Urothelium cell line (cell line): ENCODE measurements around the gene TTLL3.
"Not testable (repeated sequence)": the region's sequence is repeated elsewhere in the genome, so short reads cannot be mapped to it uniquely, and the experiment has no call there.

Source experiments
- DNase-seq: peaks from one replicate; pipeline ENCODE4 v3.0.0; 2011; ENCODE audit warnings: low spot score, mixed read lengths
- FAIRE-seq: peaks from 2 replicates; lab custom pipeline; 2011; peaks lifted over from hg19 to GRCh38; lab: Jason Lieb, UNC

The TTLL3 gene

DNA sequence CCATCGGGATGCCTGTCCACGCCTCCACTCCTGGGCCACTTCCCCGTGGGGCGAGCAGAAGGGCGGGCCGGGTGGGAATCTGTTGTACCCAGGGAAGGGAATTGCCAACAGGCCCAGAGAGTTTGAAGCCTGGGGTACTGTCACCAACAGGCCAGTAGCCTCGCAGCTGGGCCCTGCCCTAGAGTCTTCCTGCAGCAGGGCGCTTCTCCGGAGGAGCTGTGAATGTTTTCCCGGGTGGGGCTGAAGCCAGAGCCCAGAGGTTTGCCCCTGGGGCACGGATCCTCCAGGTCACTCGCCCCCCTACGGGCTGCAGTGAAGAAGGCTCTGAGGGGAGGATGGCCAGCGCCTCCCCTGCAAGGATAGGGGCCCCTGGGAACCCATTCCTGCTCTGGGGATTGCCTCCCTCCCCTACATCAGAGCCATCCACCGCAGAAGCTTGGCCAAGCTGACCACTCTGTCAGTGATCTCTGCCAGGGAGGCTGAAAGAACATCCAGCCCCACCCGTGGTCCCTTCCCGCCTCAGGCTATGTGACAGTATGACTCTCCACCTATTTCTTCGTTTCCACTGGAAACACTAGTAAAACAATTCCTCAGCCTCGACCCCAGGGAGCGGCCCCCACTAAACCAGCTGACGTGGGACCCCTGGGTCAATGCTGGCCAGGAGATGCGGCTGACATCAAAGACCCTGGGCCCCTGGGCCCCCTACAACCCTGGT lies 53.2 kb downstream of the TTLL3 start:
- DNase-seq: no peak
- FAIRE-seq: no peak

DNA sequence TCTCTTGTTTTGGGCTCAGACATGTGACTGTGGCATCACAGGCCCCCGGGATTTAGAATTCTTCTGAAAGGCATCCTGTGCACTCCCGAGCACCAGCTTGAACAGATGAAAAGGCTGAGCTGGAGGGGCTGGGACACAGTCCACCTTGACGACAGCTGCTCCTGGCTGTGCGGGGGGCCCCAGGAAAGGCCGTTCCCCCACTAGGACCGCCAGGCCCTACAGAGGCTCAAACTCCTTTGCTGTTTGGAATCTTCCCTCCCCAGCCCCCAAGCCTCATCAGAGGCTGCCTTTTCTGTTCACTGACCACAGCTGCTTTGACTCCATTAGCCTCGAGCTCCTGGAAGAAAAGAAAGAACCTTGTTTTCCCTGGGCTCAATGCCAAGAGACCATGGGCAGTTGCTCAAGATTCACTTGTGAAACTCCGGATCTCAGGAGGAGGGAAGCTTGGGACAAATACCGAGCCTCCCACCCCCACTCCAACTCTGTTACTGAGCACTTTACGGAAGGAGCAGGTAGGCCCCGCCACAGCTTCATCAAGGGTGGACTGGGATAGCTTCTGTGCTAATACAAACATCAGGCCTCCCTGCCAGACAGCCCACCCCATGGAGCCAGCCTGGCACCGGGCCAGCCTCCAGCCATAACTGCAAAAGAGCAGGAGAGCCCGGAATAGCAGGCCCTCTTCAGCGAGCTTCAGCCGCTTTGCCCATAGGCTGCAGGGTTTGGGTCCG lies 54.3 kb downstream of the TTLL3 start:
- FAIRE-seq (no peak), DNase-seq (peak; percentile 36)

DNA sequence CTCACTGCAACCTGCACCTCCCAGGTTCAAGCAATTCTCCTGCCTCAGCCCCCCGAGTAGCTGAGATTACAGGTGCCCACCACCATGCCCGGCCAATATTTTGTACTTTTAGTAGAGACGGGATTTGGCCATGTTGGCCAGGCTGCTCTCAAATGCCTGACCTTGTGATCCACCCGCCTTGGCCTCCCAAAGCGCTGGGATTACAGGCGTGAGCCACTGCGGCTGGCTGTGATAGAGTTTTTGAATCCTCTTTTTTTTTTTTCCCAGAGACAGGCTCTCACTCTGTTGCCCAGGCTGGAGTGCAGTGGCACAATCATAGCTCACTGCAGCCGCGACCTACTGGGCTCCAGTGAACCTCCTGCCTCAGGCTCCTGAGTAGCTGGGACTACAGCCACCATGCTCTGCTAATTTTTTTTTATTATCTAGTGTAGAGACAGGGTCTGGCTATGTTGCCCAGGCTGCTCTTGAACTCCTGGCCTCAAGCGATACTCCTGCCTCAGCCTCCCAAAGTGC lies 55.1 kb downstream of the TTLL3 start:
- FAIRE-seq, DNase-seq: not testable (repeated sequence)

DNA sequence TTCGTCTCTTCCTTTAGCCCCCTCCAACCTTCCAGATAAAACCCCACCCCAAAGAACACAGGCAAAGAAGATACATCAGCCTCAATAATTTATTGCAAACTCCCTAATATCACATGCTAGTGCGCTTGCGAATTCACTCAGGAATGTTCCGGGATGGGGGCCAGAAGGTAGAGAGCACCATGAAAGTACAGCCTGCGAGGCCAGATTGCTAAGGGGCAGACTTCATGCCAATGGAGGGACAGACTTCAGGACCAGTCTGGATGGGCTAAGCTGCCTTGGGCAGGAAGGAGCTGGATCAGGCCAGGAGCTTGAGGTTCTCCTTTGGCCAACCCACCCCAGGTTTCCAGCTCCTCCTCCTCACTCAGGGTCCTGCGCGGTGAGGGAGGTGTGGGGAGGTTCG lies 56.6 kb downstream of the TTLL3 start:
- no peak for FAIRE-seq
- DNase-seq: no peak

DNA sequence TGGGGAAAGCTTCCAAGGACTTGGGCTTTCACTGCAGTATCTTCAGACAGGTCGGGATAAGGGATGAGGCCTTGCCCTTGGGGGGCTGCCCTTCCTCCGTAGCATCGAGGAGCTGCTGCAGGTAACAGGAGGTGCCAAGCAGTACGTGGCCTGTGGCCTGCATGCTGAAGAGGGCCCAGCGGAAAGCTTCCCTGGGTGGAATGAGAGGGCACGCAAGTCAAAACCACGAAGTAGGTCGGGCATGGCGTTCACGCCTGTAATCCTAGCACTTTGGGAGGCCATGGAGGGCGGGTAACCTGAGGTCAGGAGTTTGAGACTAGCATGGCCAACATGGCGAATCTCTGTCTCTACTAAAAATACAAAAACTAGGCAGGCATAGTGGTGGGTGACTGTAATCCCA lies 57.0 kb downstream of the TTLL3 start:
- DNase-seq: no peak
- no peak for FAIRE-seq

DNA sequence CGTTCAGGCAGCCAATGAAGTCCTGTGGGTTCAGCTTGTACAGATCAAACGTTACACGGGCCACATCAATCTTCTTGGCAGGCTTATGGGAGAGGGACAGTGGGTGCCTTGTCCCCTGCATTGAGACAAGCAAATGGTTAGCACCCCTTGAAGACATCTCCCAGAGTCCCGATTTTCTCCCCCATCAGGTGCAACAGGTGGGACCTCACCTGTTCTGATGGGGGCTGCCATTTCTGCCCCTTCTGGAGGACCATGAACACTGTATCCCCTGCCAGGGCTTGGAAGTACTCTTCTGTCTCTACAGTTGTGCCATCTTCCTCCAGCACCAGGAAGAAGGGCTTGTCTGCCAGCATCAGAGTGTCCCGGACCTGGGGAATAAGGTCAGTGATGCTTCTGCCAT lies 59.9 kb downstream of the TTLL3 start:
- FAIRE-seq (no peak), DNase-seq (no peak)

DNA sequence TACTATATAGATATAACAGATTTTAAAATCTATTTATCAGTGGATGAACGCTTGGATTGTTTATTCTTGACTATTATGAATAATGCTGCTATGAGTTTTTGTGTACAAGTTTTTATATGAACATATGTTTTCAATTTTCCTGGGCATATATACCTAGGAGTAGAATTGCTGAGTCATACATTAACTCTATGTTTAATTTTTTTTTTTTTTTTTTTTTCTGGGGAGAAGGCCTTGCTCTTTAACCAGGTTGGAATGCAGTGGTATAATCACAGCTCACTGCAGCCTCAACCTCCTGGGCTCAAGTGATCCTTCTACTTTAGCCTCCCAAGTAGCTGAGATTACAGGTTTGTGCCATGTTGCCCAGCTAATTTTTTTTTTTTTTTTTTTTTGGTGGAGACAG lies 60.9 kb downstream of the TTLL3 start:
- DNase-seq: no peak
- FAIRE-seq: no peak

DNA sequence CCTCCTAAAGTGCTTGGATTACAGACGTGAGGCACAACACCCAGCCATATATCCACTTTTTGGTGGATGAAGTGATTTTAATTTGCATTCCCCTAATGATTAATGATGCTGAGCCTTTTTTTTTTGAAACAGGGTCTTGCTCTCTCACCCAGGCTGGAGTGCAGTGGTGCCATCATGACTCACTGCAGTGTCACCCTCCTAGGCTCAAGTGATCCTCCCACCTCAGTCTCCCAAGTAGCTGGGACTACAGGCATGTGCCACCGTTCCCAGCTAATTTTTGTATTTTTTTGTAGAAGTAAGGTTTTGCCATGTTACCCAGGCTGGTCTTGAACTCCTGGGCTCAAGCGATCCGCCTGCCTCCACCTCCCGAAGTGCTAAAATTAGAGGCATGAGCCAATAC lies 62.0 kb downstream of the TTLL3 start:
- FAIRE-seq, DNase-seq: not testable (repeated sequence)

DNA sequence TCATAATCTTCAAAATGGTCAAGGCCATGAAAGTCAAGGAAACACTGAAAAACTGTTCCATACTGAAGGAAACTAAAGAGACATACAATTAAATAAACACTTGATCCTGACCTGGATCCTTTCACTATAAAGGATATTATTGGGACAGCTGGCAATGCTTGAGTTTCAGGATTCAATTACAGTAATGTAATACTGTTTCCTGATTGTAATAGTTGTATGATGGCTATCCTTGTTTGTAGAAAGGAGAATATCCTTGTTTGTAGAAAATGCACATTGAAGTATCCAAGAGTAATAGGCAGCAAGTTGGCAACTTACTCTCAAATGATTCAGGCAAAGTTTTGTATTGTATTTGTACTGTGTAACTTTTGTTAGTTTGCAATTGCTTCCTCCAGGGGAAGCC lies 65.4 kb downstream of the TTLL3 start:
- no peak for DNase-seq
- FAIRE-seq: no peak

DNA sequence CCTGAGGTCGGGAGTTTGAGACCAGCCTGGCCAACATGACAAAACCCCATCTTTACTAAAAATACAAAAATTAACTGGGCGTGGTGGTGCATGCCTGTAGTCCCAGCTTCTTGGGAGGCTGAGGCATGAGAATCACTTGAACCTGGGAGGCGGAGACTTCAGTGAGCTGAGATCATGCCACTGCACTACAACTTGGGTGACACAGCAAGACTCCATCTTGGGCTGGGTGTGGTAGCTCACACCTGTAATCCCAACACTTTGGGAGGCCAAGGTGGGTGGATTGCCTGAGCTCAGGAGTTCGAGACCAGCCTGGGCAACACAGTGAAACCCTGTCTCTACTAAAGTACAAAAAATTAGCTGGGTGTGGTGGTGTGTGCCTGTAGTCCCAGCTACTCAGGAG lies 66.2 kb downstream of the TTLL3 start:
- FAIRE-seq, DNase-seq: not testable (repeated sequence)

DNA sequence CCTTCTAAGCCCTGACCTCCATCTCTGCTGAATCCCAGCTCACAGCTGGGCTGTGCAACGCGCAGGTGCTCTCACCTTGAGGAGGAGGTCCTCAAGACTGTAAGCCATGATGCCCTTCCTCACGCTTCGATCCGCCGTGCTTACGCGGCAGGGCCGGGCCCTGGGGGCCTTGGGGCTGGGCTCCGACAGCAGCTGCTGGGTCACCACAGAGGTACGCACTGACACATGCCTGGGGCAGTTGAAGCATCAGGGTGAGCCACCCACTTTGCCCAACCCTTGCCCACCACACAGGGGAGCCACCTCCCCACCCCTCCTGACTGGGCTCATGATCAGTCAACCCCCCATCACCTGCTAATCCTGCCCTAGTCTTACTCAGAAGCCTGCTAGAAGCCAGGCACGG lies 66.9 kb downstream of the TTLL3 start:
- no peak for FAIRE-seq
- DNase-seq: no peak

DNA sequence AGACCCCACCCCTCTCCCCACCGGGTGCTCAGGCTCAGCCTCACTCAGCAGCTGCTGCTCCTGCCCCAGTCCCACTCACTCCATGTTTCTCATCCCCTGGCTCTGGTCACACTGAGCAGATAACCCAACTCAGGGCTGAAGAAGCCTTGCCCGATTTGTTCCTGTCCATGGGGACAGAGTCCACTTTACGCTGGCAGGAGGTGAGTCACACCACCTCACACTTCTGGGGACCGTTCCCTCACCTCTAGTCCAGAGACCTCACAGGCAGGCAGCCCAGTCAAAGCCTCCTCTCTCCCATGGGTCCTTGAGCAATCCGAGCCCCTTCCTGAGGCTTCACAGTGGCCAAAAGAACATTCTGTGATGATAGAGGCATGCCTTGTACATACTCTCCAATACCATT lies 68.6 kb downstream of the TTLL3 start:
- DNase-seq (no peak), FAIRE-seq (no peak)

DNA sequence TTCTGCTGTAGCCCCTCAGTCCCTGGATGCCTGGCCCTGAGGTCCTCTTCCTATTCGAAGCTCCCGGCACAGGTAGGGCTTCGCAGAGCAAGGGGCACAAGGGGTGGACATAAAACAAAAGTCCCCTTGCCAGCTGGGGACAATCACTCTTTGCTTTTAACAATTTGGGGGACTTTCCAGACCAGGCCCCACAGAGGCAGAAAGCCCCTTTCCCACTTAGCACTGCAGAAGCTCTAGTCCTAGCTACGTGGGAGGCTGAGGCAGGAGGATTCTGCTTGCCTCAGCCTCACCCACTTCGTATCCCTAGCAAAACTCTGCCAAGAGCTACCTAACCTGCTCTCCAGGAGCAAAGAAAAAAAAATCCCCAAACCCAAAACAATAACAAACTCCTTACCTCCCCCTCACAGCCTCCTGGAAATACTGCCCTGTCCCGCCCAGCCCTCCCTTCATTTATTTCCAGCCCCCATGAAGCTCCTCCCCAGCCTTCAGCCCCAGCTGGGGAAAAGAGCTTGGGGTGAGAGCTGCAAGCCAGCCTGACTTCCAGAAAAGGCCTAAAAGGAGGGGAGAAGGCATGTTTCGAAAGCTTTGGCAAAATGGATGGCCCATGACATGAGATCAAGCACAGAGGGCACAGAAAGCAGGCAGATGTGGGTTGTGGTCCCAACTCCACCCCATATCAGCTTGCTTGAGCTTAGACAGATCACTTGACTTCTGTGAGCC lies 69.9 kb downstream of the TTLL3 start, which contains the start of gene CIDEC:
CIDEC (minus strand) TSS at position 424 of the 720 bp plus-strand sequence. CDS start 1,767 bp downstream, outside the sequence.
- DNase-seq (no peak), FAIRE-seq (no peak)

DNA sequence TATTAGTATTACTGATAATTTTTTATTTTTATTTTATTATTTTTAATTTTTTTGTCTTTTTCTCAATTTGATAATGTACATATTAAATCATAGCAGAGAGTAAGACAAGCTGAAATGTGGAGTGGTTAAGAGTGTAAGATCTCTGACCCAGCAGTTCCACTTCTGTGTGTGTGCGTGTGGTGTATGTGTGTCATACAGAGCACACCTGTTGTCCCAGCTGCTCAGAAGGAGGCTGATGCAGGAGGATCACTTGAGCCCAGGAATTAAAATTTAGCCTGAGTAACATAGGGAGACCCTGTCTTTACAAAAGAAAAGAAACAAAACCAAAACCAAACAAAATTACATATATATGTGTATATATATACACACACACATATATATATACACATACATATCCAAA lies 71.4 kb downstream of the TTLL3 start:
- DNase-seq: no peak
- no peak for FAIRE-seq

DNA sequence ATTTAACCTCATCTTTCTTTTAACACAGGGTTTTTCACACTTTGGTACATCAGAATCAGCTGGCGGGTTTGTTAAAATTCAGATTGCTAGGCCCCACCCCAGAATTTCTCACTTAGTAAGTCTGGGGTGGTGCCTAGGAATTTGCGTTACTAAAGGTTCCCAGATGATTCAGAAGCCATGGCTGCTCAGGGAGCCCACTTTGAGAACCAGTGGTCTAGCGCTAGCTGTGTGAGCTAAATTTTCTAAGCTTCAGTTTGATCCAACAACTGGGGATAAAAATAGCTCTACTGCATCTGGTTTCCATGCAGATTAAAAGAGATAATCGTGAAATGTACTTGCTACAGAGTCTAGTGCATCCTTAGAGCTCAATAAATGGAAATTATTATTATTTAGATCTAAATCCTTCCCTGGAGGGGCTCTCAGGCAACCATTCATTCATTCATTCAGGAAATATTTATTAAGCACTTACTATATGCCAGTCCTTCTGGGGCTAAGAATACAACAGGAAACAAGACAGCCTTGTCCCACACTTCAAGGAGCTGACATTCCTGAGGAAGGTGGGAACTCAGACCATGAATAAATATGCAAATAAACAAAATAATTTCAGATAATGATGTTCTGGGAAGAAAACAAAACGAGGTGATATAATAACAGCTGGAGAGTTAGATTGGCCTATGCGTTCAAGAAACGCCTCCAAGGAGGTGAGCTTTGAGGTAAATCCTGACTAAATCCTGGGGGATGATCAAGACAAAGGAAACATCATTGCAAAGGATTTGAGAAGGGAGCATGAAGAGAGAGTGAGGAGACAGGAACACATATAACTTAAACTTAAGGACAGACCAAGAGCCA lies 73.9 kb downstream of the TTLL3 start:
- DNase-seq (peak; percentile 17), FAIRE-seq (no peak)

DNA sequence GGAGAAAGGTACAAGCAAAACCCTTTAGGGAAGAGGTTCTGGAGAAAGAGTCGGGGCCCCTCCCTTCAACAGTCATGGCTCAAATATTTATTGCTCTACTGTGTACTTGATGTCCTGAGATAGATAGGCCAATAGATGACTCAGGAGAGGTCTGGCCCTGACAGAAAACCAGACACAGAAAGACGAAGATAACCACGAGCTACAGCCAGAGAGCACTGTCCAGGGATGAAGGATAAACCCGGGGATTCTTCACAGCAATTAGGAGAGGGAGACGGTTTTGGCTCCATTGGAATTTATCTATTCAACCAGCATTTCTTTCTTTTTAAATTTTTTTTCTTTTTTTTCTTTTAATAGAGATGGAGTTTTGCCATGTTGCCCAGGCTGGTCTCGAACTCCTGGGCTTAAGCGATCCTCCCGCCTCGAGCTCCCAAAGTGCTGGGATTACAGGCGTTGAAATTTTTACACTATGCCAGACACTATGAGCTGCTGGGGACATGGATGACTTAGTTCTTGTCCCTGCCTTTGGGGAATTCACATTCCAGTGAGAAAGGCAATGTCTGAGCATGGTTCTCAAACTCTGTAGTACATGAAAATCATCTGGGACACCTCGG lies 74.6 kb downstream of the TTLL3 start:
- DNase-seq (peak; percentile 85), FAIRE-seq (no peak)
